Loucy (cell line): ENCODE data around the gene CPA2.

Source experiments
- H2AFZ ChIP-seq: fragments of 200-600 bp; sonication (generic); 2 replicates; pipeline ENCODE4 v1.6.0; 2016; ENCODE audit warnings: antibody characterized with exemption, mild to moderate bottlenecking, low read length, moderate library complexity
- H3F3A ChIP-seq: fragments of 200-600 bp; 2 replicates; pipeline ENCODE4 v1.6.0; 2016; ENCODE audit warnings: antibody characterized with exemption, low read depth, mild to moderate bottlenecking
- H3K27me3 ChIP-seq: fragments of 200-600 bp; sonication (generic); 2 replicates; pipeline ENCODE4 v1.6.1; 2014; ENCODE audit warnings: low read length, mild to moderate bottlenecking; ENCODE audit not compliant: insufficient read depth, poor library complexity, severe bottlenecking
- H3K36me3 ChIP-seq: fragments of 200-600 bp; sonication (generic); 2 replicates; pipeline ENCODE4 v1.6.1; 2016; ENCODE audit warnings: low read length; ENCODE audit not compliant: insufficient read depth
- H3K4me1 ChIP-seq: fragments of 200-600 bp; sonication (generic); 2 replicates; pipeline ENCODE4 v1.5.1; 2014; ENCODE audit warnings: low read length, mild to moderate bottlenecking; ENCODE audit not compliant: insufficient read depth, poor library complexity, severe bottlenecking
- H3K4me2 ChIP-seq: fragments of 200-600 bp; sonication (generic); 2 replicates; pipeline ENCODE4 v1.6.0; 2014; ENCODE audit warnings: antibody characterized with exemption, low read length, low read depth, mild to moderate bottlenecking; ENCODE audit not compliant: poor library complexity, severe bottlenecking
- H3K4me3 ChIP-seq: fragments of 200-600 bp; sonication (generic); 2 replicates; pipeline ENCODE4 v1.5.1; 2014; ENCODE audit warnings: low read length, mild to moderate bottlenecking, mixed read lengths; ENCODE audit not compliant: poor library complexity, severe bottlenecking
- H3K79me2 ChIP-seq: fragments of 200-600 bp; sonication (generic); 2 replicates; pipeline ENCODE4 v1.6.1; 2014; ENCODE audit warnings: low read length; ENCODE audit not compliant: insufficient read depth
- H3K9ac ChIP-seq: fragments of 200-600 bp; sonication (generic); 2 replicates; pipeline ENCODE4 v1.6.0; 2014; ENCODE audit warnings: mild to moderate bottlenecking, low read depth, low read length, moderate library complexity; ENCODE audit not compliant: poor library complexity, severe bottlenecking
- H3K9me2 ChIP-seq: fragments of 200-600 bp; sonication (generic); replicated peaks from 2 replicates; pipeline ENCODE4 v1.6.1; 2016; ENCODE audit warnings: low read depth, low read length, mixed read lengths
- H3K9me3 ChIP-seq: fragments of 200-600 bp; sonication (generic); 2 replicates; pipeline ENCODE4 v1.6.1; 2014; ENCODE audit warnings: mild to moderate bottlenecking, antibody characterized with exemption, low read length, low read depth; ENCODE audit not compliant: insufficient read depth
- H4K20me1 ChIP-seq: fragments of 200-600 bp; sonication (generic); 2 replicates; pipeline ENCODE4 v1.6.0; 2014; ENCODE audit warnings: antibody characterized with exemption, low read length, mild to moderate bottlenecking; ENCODE audit not compliant: insufficient read depth, poor library complexity, severe bottlenecking
- EZH2phosphoT487 ChIP-seq: fragments of 200-600 bp; IDR thresholded peaks from 2 replicates; pipeline ENCODE4 v1.6.1; 2018; ENCODE audit warnings: antibody characterized with exemption, mild to moderate bottlenecking, moderate library complexity, borderline replicate concordance
- TF ChIP-seq, protein P1 (sequence below): fragments of 200-600 bp; sonication (generic); conservative IDR thresholded peaks from 2 replicates; pipeline ENCODE4 v1.5.1; 2014; ENCODE audit warnings: mild to moderate bottlenecking, antibody characterized with exemption, low read length

The CPA2 gene

DNA sequence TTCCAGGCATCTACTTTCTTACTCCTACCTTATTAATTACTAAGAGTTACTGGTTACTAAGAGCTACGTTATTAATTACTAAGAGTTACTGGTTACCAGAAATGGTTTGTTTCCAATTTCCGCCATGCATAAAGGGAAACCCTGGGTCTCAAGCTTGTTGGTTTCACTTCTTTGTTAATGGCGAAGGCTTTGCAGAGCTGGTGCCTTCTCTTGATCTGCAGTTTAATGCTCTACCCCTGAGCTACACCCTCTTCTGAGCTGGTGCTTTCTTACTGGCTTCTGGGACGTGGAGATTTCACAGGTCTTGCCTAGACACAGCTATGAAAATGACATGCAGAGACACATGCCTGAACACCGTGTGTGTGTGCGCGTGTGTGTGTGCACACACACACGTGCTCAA, 26.9 kb downstream of the CPA2 start:
- Histone ChIP-seq H3F3A (no peaks in the 10 kb centered on the region), H2AFZ (no peak overlapping the region), H3K4me2 (no peak overlapping the region), H3K9me3 (no peaks in the 10 kb centered on the region), H3K79me2 (no peaks in the 10 kb centered on the region), H3K36me3 (no peaks in the 10 kb centered on the region), H3K9me2 (no peaks in the 10 kb centered on the region), H3K4me3 (no peak overlapping the region), H4K20me1 (no peaks in the 10 kb centered on the region), H3K4me1 (no peaks in the 10 kb centered on the region), H3K9ac (no peak overlapping the region), H3K27me3 (no peaks in the 10 kb centered on the region)
- TF ChIP-seq, protein P1, sequence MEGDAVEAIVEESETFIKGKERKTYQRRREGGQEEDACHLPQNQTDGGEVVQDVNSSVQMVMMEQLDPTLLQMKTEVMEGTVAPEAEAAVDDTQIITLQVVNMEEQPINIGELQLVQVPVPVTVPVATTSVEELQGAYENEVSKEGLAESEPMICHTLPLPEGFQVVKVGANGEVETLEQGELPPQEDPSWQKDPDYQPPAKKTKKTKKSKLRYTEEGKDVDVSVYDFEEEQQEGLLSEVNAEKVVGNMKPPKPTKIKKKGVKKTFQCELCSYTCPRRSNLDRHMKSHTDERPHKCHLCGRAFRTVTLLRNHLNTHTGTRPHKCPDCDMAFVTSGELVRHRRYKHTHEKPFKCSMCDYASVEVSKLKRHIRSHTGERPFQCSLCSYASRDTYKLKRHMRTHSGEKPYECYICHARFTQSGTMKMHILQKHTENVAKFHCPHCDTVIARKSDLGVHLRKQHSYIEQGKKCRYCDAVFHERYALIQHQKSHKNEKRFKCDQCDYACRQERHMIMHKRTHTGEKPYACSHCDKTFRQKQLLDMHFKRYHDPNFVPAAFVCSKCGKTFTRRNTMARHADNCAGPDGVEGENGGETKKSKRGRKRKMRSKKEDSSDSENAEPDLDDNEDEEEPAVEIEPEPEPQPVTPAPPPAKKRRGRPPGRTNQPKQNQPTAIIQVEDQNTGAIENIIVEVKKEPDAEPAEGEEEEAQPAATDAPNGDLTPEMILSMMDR: no peak
- no peak for TF ChIP-seq EZH2phosphoT487

DNA sequence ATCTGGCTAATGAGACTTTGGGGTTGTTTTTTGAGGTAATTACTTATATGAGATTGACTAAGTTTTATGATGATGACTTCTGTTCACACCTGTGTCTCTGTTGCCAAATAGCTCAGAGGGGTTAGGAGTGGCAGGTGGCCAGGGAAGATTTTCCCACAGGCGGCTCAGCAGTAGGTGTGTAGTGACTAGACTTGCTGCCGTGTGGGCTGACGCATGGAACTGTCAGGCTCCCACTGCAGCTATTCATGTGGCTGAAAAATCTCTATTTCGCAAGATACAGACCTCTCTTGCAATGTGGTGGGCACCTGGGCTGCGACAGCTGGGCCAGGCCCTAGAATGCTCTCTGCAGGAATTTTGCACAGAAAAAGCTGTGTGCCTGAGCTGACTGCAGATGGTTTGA, 27.7 kb downstream of the CPA2 start:
- Histone ChIP-seq H3K36me3 (no peaks in the 10 kb centered on the region), H3K4me3 (no peak overlapping the region), H3K9ac (no peak overlapping the region), H3K9me3 (no peaks in the 10 kb centered on the region), H3K27me3 (no peaks in the 10 kb centered on the region), H2AFZ (no peak overlapping the region), H3F3A (no peaks in the 10 kb centered on the region), H4K20me1 (no peaks in the 10 kb centered on the region), H3K9me2 (no peaks in the 10 kb centered on the region), H3K79me2 (no peaks in the 10 kb centered on the region), H3K4me2 (no peak overlapping the region), H3K4me1 (no peaks in the 10 kb centered on the region)
- TF ChIP-seq EZH2phosphoT487: no peak
- TF ChIP-seq, protein P1: no peak

DNA sequence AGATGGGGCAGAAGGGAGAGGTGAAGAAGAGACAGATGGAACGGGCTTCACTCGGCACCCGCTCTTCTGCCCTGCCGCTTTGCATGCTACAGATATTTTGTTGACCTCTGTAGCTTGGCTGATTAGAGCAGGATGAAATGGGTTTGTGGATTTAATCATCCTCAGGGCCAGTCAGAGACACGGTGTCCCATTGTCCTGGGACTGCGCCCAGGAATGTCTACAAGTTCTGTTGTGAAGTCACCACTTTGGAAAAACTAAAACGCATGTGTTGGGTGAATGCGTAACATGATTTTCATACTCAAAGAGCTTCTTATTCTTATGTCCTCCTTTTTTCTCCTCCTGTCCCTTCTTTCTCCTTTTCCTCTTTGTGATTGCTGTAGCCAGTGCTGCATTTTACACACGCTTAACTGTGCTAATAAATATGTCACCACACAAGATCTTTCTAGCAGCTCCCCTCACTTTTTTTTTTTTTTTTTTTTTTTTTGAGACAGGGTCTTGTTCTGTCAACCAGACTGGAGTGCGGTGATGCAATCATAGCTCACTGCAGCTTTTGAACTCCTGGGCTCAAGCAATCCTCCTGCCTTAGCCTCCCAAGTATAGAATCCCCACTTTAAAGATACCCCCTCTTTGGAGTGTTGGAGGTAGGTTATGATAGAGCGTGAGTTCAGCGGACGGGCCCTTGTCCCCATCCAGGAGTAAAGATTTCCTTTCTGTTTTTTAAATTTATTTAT, 29.7 kb downstream of the CPA2 start:
- Histone ChIP-seq H3F3A (no peaks in the 10 kb centered on the region), H3K4me1 (no peaks in the 10 kb centered on the region), H3K9me2 (no peaks in the 10 kb centered on the region), H4K20me1 (no peaks in the 10 kb centered on the region), H3K36me3 (no peaks in the 10 kb centered on the region), H3K9me3 (no peaks in the 10 kb centered on the region), H2AFZ (no peak overlapping the region), H3K4me3 (no peak overlapping the region), H3K79me2 (no peaks in the 10 kb centered on the region), H3K9ac (no peak overlapping the region), H3K27me3 (no peaks in the 10 kb centered on the region), H3K4me2 (no peak overlapping the region)
- TF ChIP-seq EZH2phosphoT487: no peak
- TF ChIP-seq, protein P1: no peak
